ENCODE data around the gene SPTBN1. TPM values are rescaled to one million over a fixed set of nuclear protein-coding genes. Genes with fewer than 3 reads are reported as not detected.

SPTBN1 gene
- total and polyA plus RNA-seq, 2 of the 13 experiments (the other 11 are each of a cell fraction or from before 2014, with no cell fraction given), result 123 to 299 TPM

DNA sequence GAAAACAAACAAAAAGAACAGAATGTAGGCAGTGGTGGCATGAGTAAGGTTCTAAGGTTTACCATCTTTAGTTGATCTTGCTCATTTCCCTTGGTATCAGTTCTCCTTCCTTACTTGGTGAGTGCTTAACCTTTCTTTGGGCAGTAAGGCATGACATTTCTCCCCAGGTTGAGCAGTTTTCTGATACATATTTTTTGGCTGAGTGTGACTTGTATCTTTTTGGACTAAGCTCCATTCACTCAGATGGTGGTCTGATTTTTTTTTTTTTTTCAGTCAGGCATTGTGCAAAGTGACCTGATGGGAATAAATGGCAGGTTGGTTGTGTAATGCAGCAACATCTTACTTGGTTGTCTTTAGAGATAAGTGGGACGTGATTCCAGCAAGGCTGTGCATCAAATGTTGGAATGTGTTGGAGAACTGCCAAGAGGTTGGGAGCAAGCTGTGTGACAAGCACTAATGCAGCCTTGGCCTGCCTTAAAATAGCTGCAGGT is 15.1 kb downstream of the SPTBN1 start (continued):
- TF ChIP-seq SALL1 (CRISPR knock-in tag; IDR thresholded peaks at IDR 0.05) (0 out of 2 replicates have a peak, but pooled peaks have one; percentile 30), PHF21A (CRISPR knock-in tag; IDR thresholded peaks at IDR 0.05) (peak; percentile 40; the same call in 1 of the 2 replicates), SAP130 (CRISPR knock-in tag; IDR thresholded peaks at IDR 0.05; ENCODE audit: low read depth) (peak; percentile 62; the same call in 1 of the 2 replicates), NFIB (CRISPR knock-in tag; IDR thresholded peaks at IDR 0.05; ENCODE audit: borderline replicate concordance) (no peak)

DNA sequence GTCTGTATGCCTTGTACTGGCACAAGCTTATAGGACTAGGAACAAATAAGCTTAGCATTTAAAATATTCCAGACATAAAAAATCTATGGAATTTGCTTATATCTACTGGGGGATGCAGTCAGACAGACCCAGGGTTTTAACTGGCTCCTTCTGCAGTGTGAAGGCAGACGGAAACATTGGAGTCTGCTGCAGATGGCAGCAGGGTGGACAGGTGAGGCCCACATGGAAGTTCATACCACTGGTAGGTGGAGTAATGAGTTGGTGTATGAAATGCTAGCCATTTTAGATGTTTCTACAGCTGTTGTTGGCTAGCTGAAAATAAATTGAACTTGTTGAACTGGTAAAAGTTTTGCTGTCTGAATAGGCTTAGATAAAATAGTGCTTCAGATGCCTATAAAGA is 17.7 kb downstream of the SPTBN1 start:
- peaks cover 72% of the 10 kb centered on the region for H3K4me1 ChIP-seq (ENCODE audit: insufficient read depth, low read length)
- peaks cover 2 to 4% of the 10 kb centered on the region in 2 experiments; a peak in 1 of 5 replicates for H3K36me3 ChIP-seq (replicated peaks in 1 of 2; ENCODE audit: control insufficient read depth in 1 of 2, insufficient read depth in 2 of 2, low read length in 2 of 2)
- no TSS peak for BruUV-seq (replicated peaks)
- no peak overlapping the region for H3K9ac ChIP-seq (ENCODE audit: insufficient read depth, low read depth, low read length)
- TF ChIP-seq RCOR2 (CRISPR knock-in tag; IDR thresholded peaks at IDR 0.05), result no peak
- no peak for TF ChIP-seq GZF1 (CRISPR knock-in tag; IDR thresholded peaks at IDR 0.05)
- TF ChIP-seq, protein P1, sequence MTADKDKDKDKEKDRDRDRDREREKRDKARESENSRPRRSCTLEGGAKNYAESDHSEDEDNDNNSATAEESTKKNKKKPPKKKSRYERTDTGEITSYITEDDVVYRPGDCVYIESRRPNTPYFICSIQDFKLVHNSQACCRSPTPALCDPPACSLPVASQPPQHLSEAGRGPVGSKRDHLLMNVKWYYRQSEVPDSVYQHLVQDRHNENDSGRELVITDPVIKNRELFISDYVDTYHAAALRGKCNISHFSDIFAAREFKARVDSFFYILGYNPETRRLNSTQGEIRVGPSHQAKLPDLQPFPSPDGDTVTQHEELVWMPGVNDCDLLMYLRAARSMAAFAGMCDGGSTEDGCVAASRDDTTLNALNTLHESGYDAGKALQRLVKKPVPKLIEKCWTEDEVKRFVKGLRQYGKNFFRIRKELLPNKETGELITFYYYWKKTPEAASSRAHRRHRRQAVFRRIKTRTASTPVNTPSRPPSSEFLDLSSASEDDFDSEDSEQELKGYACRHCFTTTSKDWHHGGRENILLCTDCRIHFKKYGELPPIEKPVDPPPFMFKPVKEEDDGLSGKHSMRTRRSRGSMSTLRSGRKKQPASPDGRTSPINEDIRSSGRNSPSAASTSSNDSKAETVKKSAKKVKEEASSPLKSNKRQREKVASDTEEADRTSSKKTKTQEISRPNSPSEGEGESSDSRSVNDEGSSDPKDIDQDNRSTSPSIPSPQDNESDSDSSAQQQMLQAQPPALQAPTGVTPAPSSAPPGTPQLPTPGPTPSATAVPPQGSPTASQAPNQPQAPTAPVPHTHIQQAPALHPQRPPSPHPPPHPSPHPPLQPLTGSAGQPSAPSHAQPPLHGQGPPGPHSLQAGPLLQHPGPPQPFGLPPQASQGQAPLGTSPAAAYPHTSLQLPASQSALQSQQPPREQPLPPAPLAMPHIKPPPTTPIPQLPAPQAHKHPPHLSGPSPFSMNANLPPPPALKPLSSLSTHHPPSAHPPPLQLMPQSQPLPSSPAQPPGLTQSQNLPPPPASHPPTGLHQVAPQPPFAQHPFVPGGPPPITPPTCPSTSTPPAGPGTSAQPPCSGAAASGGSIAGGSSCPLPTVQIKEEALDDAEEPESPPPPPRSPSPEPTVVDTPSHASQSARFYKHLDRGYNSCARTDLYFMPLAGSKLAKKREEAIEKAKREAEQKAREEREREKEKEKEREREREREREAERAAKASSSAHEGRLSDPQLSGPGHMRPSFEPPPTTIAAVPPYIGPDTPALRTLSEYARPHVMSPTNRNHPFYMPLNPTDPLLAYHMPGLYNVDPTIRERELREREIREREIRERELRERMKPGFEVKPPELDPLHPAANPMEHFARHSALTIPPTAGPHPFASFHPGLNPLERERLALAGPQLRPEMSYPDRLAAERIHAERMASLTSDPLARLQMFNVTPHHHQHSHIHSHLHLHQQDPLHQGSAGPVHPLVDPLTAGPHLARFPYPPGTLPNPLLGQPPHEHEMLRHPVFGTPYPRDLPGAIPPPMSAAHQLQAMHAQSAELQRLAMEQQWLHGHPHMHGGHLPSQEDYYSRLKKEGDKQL (CRISPR knock-in tag; IDR thresholded peaks at IDR 0.05; ENCODE audit: low read depth), result no peak
- TF ChIP-seq, protein P2, sequence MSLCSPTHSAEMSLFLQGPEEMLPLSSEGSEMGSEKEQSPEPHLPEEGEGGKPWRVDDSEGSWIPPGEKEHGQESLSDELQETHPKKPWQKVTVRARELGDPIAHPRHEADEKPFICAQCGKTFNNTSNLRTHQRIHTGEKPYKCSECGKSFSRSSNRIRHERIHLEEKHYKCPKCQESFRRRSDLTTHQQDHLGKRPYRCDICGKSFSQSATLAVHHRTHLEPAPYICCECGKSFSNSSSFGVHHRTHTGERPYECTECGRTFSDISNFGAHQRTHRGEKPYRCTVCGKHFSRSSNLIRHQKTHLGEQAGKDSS (CRISPR knock-in tag; IDR thresholded peaks at IDR 0.05; ENCODE audit: borderline replicate concordance, low read depth), result no peak
- TF ChIP-seq SRF (IDR thresholded peaks at IDR 0.05; ENCODE audit: low read depth, low read length), result no peak
- TF ChIP-seq RAD51 (IDR thresholded peaks at IDR 0.05; ENCODE audit: borderline replicate concordance), result no peak
- TF ChIP-seq ZNF800 (CRISPR knock-in tag; IDR thresholded peaks at IDR 0.05), result no peak
- no peak for TF ChIP-seq ZNF136 (CRISPR knock-in tag; IDR thresholded peaks at IDR 0.05; ENCODE audit: low read depth)
- TF ChIP-seq, protein P3, sequence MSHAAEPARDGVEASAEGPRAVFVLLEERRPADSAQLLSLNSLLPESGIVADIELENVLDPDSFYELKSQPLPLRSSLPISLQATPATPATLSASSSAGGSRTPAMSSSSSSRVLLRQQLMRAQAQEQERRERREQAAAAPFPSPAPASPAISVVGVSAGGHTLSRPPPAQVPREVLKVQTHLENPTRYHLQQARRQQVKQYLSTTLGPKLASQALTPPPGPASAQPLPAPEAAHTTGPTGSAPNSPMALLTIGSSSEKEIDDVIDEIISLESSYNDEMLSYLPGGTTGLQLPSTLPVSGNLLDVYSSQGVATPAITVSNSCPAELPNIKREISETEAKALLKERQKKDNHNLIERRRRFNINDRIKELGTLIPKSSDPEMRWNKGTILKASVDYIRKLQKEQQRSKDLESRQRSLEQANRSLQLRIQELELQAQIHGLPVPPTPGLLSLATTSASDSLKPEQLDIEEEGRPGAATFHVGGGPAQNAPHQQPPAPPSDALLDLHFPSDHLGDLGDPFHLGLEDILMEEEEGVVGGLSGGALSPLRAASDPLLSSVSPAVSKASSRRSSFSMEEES (CRISPR knock-in tag; IDR thresholded peaks at IDR 0.05), result no peak
- no peak for TF ChIP-seq ZNF792 (CRISPR knock-in tag; IDR thresholded peaks at IDR 0.05)
- TF ChIP-seq TBX3 (IDR thresholded peaks at IDR 0.05; ENCODE audit: borderline replicate concordance), result no peak
- POLR2A ChIA-PET, result no interaction called here
- H3K79me2 ChIP-seq (ENCODE audit: insufficient read depth, low read length), result peaks cover 93% of the 10 kb centered on the region
- ATAC-seq (no peak), DNase-seq (ENCODE audit: low spot score) (no peak), FAIRE-seq (no peak)
- no peak overlapping the region for H2AFZ ChIP-seq (ENCODE audit: low read length)
- CTCF ChIA-PET (ENCODE audit: low intra/inter-chr PET ratio, low total read pairs), result no interaction called here
- H3K27me3 ChIP-seq (ENCODE audit: control insufficient read depth in 1 of 2, insufficient read depth in 2 of 2, low read length in 2 of 2), result no peaks in the 10 kb centered on the region
- H4K20me1 ChIP-seq (ENCODE audit: insufficient read depth, low read length), result peaks cover 44% of the 10 kb centered on the region
- intact Hi-C loops (cut with micrococcal nuclease; ENCODE audit: unreplicated experiment), result no loop called here
- no peak overlapping the region for H3K4me3 ChIP-seq (replicated peaks in 1 of 3; ENCODE audit: insufficient read depth in 1 of 3, low read depth in 2 of 3, low read length in 3 of 3)
- no peak overlapping the region for H3K27ac ChIP-seq (ENCODE audit: extremely low read length, insufficient read depth, low read length)
- WGBS (ENCODE audit: low lambda C conversion rate), result 96% methylated on average over 1 of the region's 1 CpG
- H3K4me2 ChIP-seq (ENCODE audit: low read depth, low read length), result no peak overlapping the region
- H3K9me3 ChIP-seq (ENCODE audit: low read length), result no peaks in the 10 kb centered on the region
- in situ Hi-C loops (cut with HindIII; ENCODE audit: extremely low pct_ligation_motif_present, low pct_unique_long_range_greater_than_20kb), result no loop called here
